HFFc6 (cell line): ENCODE data around the gene ADGRL3. TPM values are rescaled to one million over a fixed set of nuclear protein-coding genes. Genes with fewer than 3 reads are reported as not detected.

ENCODE experiments used
- DNase-seq: peaks from one replicate; pipeline ENCODE4 v3.0.0-alpha.2; 2018
- H3K27ac Mint-ChIP-seq: 2 replicates; pipeline ENCODE4 v1.8.0; 2020; ENCODE audit warnings: mild to moderate bottlenecking, mixed read lengths
- H3K27me3 Mint-ChIP-seq: 2 replicates; pipeline ENCODE4 v1.8.0; 2021; ENCODE audit warnings: mild to moderate bottlenecking, moderate library complexity, mixed read lengths; ENCODE audit not compliant: insufficient read depth
- H3K36me3 Mint-ChIP-seq: 2 replicates; pipeline ENCODE4 v1.8.0; 2021; ENCODE audit warnings: low read depth, mixed read lengths
- H3K4me1 Mint-ChIP-seq: 2 replicates; pipeline ENCODE4 v1.8.0; 2020; ENCODE audit warnings: low read depth, mixed read lengths
- H3K4me3 Mint-ChIP-seq: 2 replicates; pipeline ENCODE4 v1.8.0; 2020; ENCODE audit warnings: mild to moderate bottlenecking, moderate library complexity, mixed read lengths
- H3K9me3 Mint-ChIP-seq: 2 replicates; pipeline ENCODE4 v1.8.0; 2020; ENCODE audit warnings: mild to moderate bottlenecking, mixed read lengths
- total RNA-seq, 6 experiments: library from RNA; stranded (reverse); fragmentation: NEBNext Ultra II Directional; extraction: Animal tissue kit (Norgen Biotek cat#: 25700); gene quantifications; 2 replicates in 1 of 6; 3 replicates in 5 of 6; pipeline ENCODE4 v1.2.3, GENCODE V29; 2021
- TF ChIP-seq, protein P1 (sequence below): fragments of 200-600 bp; sonication (generic); IDR thresholded peaks from 2 replicates; pipeline ENCODE4 v1.5.0; 2021; ENCODE audit warnings: antibody characterized with exemption, mild to moderate bottlenecking

Gene ADGRL3
- total RNA-seq, 6 experiments from 2014 or later, result not detected

DNA sequence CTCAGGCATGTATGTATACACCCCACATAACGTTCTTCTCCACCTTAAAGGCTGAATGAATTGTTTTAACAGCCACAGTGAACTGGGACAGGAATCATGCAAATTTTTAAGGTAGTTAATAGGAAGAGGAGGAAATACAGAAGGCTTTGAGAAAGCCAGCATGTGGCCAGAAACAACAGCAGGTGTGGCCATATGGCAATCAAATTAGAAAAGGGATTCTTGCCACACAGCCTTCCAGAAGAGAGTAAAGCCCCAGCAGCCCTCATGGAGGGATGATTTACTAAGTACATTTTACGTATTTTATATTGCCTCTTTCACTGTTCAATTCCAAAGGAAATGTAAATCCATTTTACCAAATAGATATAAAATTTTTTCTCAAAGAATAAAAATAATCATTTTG is 792.2 kb downstream of the ADGRL3 start:
- Mint-ChIP-seq H3K27ac (no peak overlapping the region), H3K9me3 (peaks cover 26% of the 10 kb centered on the region), H3K4me1 (no peaks in the 10 kb centered on the region), H3K27me3 (no peaks in the 10 kb centered on the region), H3K36me3 (no peaks in the 10 kb centered on the region), H3K4me3 (no peak overlapping the region)
- TF ChIP-seq, protein P1, sequence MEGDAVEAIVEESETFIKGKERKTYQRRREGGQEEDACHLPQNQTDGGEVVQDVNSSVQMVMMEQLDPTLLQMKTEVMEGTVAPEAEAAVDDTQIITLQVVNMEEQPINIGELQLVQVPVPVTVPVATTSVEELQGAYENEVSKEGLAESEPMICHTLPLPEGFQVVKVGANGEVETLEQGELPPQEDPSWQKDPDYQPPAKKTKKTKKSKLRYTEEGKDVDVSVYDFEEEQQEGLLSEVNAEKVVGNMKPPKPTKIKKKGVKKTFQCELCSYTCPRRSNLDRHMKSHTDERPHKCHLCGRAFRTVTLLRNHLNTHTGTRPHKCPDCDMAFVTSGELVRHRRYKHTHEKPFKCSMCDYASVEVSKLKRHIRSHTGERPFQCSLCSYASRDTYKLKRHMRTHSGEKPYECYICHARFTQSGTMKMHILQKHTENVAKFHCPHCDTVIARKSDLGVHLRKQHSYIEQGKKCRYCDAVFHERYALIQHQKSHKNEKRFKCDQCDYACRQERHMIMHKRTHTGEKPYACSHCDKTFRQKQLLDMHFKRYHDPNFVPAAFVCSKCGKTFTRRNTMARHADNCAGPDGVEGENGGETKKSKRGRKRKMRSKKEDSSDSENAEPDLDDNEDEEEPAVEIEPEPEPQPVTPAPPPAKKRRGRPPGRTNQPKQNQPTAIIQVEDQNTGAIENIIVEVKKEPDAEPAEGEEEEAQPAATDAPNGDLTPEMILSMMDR, result no peak
- DNase-seq, result no peak

DNA sequence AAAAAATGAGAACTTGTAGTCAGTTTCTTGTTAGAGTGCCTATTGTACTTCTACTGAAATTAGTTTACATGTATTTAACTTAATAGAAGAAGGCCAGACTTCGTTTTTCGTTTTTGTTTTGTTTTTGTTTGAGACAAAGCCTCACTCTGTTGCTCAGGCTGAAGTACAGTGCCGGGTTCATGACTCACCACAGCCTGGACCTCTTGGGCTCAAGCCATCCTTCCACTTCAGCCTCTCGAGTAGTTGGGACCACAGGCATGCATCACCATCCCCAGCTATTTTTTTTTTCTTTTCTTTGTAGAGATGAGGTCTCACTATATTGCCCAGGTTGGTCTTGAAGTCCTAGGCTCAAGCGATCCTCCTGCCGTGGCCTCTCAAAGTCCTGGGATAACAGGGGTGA is 793.9 kb downstream of the ADGRL3 start:
- peaks cover 24% of the 10 kb centered on the region for H3K9me3 Mint-ChIP-seq
- DNase-seq, result no peak
- H3K27ac Mint-ChIP-seq, result no peak overlapping the region
- H3K4me3 Mint-ChIP-seq, result no peak overlapping the region
- no peaks in the 10 kb centered on the region for H3K27me3 Mint-ChIP-seq
- no peaks in the 10 kb centered on the region for H3K4me1 Mint-ChIP-seq
- TF ChIP-seq, protein P1, result no peak
- no peaks in the 10 kb centered on the region for H3K36me3 Mint-ChIP-seq

DNA sequence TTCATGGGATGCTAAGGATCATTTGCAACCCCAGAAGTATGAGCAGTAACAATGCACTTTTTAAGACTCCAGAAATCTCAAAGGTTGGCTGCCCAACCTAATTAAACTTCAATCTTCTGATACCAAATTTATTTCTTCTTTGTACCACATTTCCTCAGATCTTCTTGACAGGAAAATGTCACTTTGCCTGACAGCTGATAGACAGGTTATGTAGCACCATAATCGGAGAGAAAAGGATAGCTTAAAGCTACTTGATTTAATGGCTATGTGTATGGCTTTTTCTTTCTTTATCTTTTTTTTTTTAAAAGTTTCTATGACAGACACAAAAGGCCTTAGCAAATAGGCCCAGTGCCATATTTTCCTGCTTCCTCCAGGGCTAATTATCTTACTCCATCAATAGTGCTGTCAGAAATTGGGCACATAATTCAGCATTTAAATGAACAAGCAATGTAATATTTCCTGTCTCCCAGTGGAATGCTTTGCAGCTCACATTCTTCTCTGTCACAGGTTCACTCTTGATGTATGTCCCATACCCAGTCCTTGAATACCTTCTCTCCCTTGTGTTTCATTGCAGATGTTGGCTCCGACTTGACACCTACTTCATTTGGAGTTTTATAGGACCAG is 795.7 kb downstream of the ADGRL3 start:
- Mint-ChIP-seq H3K4me3 (no peak overlapping the region), H3K36me3 (no peaks in the 10 kb centered on the region), H3K9me3 (peaks cover 24% of the 10 kb centered on the region), H3K27me3 (no peaks in the 10 kb centered on the region), H3K4me1 (no peaks in the 10 kb centered on the region), H3K27ac (no peak overlapping the region)
- no peak for DNase-seq
- TF ChIP-seq, protein P1, result no peak

DNA sequence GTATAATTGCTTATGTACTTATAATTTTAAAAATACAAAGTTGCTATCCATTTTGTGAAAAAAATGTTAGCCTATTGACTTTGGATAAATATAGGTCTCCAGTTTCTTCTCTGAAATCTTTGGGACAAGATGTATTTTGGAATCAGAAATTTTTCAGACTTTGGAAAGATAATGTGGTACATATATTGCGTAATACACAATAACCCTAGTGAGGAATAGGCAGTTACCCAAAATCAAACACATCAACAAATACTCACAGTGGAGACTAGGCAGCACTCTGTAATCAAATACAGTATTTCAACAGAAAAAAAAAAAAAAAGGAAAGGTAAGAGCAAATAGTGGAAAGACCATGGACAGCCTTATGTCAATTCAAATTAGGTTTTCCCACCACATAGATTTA is 796.8 kb downstream of the ADGRL3 start:
- no peak overlapping the region for H3K4me3 Mint-ChIP-seq
- no peaks in the 10 kb centered on the region for H3K4me1 Mint-ChIP-seq
- H3K27me3 Mint-ChIP-seq, result no peaks in the 10 kb centered on the region
- TF ChIP-seq, protein P1, result no peak
- no peak for DNase-seq
- H3K27ac Mint-ChIP-seq, result no peak overlapping the region
- peaks cover 24% of the 10 kb centered on the region for H3K9me3 Mint-ChIP-seq
- no peaks in the 10 kb centered on the region for H3K36me3 Mint-ChIP-seq

DNA sequence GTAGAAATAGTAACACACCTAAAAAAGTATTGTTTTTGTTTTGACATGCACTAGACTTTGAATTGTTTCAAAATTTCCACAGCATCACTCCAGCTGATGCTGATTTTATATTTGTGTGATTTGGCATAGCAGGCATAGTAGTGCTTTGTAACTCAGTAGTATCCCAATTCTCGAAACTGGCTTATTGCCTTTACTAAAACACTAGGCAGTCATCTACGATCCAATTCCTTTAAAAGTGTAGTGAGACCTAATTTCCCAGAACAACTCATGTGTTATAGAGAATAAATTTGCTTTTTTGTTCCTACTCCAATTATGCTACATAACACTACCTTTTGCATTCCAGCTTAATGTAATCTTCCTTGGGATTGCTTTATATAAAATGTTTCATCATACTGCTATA is 797.7 kb downstream of the ADGRL3 start:
- Mint-ChIP-seq H3K9me3 (peaks cover 24% of the 10 kb centered on the region), H3K27ac (no peak overlapping the region), H3K27me3 (no peaks in the 10 kb centered on the region), H3K4me3 (no peak overlapping the region), H3K36me3 (no peaks in the 10 kb centered on the region), H3K4me1 (no peaks in the 10 kb centered on the region)
- TF ChIP-seq, protein P1, result no peak
- no peak for DNase-seq

DNA sequence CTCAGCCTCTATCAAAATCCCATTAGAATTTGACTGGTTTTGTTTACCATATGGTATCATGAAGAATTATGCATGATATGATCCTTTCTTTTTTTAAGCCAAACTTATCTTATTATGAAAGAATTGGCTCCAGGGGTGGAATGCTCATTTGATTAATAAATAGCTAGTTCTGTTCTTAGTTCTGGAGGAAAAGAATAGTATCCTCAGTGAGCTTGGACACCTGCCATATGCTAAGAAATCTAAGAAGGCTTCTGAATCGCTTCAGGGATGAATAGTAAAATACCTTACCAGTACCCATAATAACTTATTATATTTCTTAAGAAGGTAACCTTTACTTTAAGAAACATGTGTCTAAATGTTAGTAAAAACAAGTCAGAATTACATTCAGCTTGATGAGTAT is 803.6 kb downstream of the ADGRL3 start:
- TF ChIP-seq, protein P1, result no peak
- Mint-ChIP-seq H3K9me3 (peaks cover 8% of the 10 kb centered on the region), H3K4me3 (no peak overlapping the region), H3K27me3 (no peaks in the 10 kb centered on the region), H3K4me1 (no peaks in the 10 kb centered on the region), H3K27ac (no peak overlapping the region), H3K36me3 (no peaks in the 10 kb centered on the region)
- no peak for DNase-seq
